ENCODE results near the gene FSIP1. TPM values are rescaled to one million over a fixed set of nuclear protein-coding genes. Genes with fewer than 3 reads are reported as not detected.

Gene FSIP1
- total and polyA plus RNA-seq, 12 donors, result 0.15 to 4.4 (median 0.89) TPM

DNA sequence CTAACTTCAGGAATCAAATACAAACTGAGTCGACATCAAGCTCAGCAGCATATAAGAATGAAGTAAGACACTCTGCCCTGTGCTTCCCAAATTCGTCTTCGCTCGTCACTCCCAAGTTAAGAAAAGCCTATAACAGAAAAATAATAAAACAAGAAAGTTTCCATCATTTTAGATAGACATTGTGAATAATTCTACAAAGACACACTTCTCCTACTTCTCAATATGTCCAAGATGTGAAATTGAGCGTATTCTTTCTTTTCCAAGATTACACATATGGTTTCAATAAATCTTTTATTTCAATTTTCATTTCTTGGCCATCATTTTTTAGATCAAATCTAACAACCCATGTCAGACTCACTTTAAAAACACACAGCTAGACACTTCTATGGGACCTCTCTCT lies 85.1 kb downstream of the FSIP1 start:
- Histone ChIP-seq H3K4me3 (no peak overlapping the region), H3K27ac (no peak overlapping the region), H3K36me3 (no peaks in the 10 kb centered on the region), H3K9me3 (no peaks in the 10 kb centered on the region), H3K4me1 (no peaks in the 10 kb centered on the region), H3K27me3 (no peaks in the 10 kb centered on the region)
- ATAC-seq, result no peak
- 92 to 93% methylated on average over 5 of the region's 5 CpGs for WGBS, 2 donors
- intact Hi-C loops (cut with DNase I), result loop anchor here in 1 of 10 donors (10.0 kb wide), 1 partner anchor 57 kb away; no protein-coding TSS in a partner anchor
- TF ChIP-seq, protein P1, sequence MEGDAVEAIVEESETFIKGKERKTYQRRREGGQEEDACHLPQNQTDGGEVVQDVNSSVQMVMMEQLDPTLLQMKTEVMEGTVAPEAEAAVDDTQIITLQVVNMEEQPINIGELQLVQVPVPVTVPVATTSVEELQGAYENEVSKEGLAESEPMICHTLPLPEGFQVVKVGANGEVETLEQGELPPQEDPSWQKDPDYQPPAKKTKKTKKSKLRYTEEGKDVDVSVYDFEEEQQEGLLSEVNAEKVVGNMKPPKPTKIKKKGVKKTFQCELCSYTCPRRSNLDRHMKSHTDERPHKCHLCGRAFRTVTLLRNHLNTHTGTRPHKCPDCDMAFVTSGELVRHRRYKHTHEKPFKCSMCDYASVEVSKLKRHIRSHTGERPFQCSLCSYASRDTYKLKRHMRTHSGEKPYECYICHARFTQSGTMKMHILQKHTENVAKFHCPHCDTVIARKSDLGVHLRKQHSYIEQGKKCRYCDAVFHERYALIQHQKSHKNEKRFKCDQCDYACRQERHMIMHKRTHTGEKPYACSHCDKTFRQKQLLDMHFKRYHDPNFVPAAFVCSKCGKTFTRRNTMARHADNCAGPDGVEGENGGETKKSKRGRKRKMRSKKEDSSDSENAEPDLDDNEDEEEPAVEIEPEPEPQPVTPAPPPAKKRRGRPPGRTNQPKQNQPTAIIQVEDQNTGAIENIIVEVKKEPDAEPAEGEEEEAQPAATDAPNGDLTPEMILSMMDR (IDR thresholded peaks at IDR 0.05), result no peak
- no peak for DNase-seq

DNA sequence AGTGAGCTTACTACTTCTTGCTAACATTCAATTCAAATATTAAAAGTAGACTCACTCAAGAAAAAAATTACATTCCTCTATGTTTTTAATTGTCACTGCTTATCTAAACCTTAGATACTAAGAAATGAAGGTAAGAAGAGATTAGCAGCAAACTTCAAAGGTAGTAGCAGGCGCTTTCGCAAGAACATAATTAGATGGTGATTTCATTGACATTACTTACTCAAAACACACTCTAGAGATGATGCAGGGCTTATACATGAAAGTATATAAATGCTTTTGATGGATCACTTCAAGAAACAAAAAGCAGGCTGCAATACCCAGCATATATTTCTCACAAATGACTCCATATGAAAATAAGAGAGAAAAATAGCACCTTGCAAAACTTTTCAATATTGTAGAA lies 86.8 kb downstream of the FSIP1 start:
- WGBS, 2 donors, result 96% methylated on average over 2 of the region's 2 CpGs
- H3K9me3 ChIP-seq, result no peaks in the 10 kb centered on the region
- ATAC-seq, result no peak
- intact Hi-C loops (cut with DNase I), result loop anchor here in 1 of 10 donors (10.0 kb wide), 1 partner anchor 59 kb away; no protein-coding TSS in a partner anchor
- TF ChIP-seq, protein P1 (IDR thresholded peaks at IDR 0.05), result no peak
- H3K27ac ChIP-seq, result no peak overlapping the region
- H3K4me3 ChIP-seq, result no peak overlapping the region
- H3K27me3 ChIP-seq, result no peaks in the 10 kb centered on the region
- no peak for DNase-seq
- H3K4me1 ChIP-seq, result no peaks in the 10 kb centered on the region
- no peaks in the 10 kb centered on the region for H3K36me3 ChIP-seq

DNA sequence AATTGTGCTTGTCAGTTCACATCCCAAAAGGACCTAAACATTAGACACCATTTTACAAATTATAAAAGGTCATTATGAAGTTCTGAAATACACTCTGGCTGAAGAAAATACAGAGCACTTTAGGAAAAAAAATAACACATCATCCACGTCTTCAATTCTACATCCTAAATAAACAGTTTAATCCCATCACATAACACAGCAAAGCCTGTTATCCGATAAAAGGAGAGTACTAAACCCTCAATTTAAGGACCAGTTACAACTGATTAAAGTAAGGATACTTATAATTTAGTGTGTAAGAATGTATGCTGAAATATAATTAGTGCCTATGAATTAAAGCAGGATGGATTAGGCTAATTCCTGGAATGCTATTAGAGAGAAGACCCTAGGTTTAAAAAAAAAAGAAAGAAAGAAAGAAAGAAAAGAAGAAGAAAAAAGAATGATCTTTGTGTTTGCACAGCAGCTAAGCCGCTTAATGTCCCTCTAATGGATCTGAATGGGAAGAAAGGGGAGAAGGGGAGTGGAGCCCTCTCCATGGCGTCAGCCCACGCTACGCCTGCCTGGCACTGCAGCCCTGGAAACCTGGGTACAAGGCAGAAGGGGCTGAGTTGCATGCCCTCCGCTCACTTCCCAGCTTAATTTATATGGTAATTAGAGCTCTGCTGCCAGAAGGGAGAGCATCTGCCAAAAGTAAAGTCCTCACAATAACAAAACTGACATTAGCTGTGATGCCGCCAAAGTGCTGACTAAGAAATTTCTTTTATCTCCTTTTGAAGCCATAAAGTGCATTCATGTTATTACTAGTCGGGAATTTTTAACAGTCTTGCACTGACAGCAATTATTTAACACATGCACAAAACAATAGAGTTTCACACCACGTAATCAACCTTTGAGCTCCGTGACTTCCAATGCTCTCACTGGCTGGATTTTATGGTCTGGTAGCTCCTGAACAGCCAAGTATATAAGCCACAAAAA lies 90.0 kb downstream of the FSIP1 start:
- intact Hi-C loops (cut with DNase I), result loop anchor here in 1 of 10 donors (10.0 kb wide), 1 partner anchor 62 kb away; no protein-coding TSS in a partner anchor
- WGBS, 2 donors, result 77 to 79% methylated on average over 11 of the region's 11 CpGs

More for the DNA sequence above, 90.0 kb downstream of the FSIP1 start:
- DNase-seq (no peak), ATAC-seq (no peak)
- Histone ChIP-seq H3K27me3 (no peaks in the 10 kb centered on the region), H3K4me1 (no peaks in the 10 kb centered on the region), H3K9me3 (no peaks in the 10 kb centered on the region), H3K36me3 (no peaks in the 10 kb centered on the region), H3K4me3 (no peak overlapping the region), H3K27ac (no peak overlapping the region)
- TF ChIP-seq, protein P1 (IDR thresholded peaks at IDR 0.05), result no peak

Data from heart right ventricle (tissue), 16 donors.